HG03159 (cell line): Measurements from ENCODE around the gene SLC11A1.

Source experiments
- ATAC-seq: cut with Tn5 transposase; IDR thresholded peaks from one replicate; pipeline ENCODE4 v1.9.1; 2021; ENCODE audit warnings: mild to moderate bottlenecking, moderate library complexity; ENCODE audit not compliant: unreplicated experiment

SLC11A1 gene

DNA sequence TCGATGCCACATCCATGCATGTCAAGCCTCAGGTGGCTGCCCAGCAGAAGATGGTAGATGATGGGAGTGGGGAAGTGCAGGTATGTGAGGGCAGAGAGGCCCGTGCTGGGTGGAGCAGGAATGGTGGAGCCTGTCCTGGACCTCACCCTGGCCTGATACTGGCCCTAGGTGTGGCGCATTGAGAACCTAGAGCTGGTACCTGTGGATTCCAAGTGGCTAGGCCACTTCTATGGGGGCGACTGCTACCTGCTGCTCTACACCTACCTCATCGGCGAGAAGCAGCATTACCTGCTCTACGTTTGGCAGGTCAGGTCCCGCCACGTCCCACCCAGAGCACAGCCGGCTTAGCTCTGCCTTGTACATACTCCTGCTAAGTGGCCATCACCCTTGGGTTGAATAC is 49.8 kb downstream of the SLC11A1 start:
- ATAC-seq: no peak

DNA sequence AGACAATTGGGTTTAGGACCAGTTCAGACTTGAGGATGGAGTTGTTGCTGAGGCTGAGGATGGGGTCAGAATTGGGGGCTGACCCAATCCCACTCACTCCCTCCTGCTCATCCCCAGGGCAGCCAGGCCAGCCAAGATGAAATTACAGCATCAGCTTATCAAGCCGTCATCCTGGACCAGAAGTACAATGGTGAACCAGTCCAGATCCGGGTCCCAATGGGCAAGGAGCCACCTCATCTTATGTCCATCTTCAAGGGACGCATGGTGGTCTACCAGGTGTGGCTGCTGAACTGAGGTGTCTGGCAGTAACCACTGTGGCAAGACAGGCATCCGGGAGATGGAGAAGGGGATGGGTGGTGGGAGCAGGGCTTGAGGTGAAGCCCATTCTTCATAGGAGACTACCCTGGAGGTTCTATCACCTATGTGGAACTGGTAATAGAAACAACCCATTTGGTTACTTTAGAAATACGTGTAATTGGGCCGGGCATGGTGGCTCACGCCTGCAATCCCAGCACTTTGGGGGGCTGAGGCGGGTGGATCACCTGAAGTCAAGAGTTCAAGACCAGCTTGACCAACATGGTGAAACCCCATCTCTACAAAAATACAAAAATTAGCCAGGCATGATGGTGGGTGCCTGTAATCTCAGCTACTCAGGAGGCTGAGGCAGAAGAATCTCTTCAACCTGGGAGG is 50.7 kb downstream of the SLC11A1 start:
- ATAC-seq: no peak

DNA sequence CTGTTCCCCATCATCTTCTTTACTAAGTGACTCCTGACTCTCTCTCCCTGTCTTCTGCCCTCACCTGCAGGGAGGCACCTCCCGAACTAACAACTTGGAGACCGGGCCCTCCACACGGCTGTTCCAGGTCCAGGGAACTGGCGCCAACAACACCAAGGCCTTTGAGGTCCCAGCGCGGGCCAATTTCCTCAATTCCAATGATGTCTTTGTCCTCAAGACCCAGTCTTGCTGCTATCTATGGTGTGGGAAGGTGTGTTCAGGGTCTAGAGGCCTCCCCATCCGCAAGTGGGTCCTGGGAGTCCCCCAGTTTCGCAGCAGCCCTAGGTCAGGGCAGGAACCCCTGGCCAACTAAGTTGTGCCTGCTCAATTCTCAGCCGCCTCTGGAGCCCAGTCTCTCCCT is 52.4 kb downstream of the SLC11A1 start:
- ATAC-seq: no peak

DNA sequence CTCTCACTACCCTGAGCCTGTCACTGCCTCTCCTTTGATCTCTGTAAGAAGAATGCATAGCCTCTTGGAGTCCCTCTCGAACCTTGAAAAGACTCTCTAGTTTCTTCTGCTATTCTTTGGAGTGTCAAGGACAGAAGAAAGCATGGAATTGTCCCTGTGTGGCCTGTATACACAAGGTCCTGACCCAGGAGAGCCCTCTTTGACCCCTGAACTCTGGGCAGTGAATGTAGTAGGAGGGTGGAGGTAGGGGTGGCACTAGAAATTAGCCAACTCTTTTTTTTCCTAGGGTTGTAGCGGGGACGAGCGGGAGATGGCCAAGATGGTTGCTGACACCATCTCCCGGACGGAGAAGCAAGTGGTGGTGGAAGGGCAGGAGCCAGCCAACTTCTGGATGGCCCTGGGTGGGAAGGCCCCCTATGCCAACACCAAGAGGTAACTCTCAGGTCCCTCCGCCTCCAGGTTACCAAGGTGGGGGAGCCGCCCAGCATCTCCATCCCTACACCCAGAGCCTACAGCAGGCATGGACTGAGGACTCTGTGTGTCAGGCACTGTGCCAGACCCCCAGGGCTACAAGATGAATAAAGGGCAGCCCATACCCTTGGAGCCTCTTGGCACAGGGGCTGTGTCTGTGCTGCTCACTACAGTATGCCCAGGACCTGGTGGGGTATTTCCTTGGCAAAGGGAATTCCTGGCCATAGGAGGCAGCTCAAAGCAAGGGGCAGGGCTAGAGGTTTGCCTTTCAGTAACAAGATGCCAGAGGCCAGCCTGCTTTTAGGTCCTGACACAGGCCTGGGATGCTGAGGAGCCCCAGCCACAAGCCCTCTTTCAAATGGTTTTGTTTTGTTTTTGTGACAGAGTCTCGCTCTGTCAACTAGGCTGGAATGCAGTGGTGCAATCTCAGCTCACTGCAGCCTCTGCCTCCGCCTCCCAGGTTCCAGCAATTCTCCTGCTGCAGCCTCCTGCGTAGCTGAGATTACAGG is 53.2 kb downstream of the SLC11A1 start:
- ATAC-seq: no peak

DNA sequence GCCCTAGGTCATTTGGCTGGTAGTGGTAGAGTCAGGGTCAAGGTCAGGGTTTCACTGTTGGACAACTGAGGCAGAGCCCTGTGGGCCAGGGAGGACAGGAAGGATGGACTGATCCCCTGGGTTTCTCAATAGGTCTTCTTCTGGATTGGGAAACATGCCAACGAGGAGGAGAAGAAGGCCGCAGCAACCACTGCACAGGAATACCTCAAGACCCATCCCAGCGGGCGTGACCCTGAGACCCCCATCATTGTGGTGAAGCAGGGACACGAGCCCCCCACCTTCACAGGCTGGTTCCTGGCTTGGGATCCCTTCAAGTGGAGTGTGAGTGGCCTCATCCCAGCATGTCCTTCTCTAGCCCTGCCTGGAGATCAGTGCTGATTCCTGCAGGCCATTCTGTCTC is 54.9 kb downstream of the SLC11A1 start:
- no peak for ATAC-seq

DNA sequence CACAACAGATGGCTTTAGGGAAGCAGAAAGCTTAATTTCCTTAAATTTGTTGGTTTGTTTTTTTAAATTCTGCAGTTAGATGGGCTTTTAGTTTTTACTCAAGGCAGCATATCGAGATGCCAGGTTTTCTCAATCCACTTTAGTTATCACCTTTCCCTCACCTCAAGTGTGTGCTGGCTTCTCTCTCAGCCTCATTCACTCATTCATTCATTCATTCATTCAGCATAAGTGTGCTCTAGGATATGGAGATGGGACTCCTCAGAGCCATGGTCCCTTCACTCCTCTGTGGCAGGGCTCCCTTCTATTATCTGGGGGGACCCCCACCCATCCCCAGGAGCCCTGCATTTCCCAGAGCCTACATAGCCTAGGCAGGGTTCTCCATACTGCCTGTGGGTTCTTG is 55.9 kb downstream of the SLC11A1 start:
- ATAC-seq: no peak

DNA sequence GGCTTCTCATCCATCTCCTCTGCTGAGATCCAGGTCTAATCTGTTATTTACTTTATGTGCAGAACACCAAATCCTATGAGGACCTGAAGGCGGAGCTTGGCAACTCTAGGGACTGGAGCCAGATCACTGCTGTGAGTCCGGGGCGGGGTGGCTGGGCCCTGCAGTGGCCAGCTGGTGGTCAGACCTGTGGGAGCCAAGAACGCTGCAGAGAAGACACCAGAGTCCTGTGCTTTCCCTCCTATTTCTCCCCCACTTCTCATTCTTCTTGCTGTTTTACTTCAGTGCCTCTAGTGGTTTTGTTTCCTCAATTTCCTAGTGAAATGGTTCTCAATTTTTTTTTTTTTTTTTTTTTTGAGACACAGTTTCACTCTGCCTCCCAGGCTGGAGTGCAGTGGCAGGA is 56.5 kb downstream of the SLC11A1 start:
- ATAC-seq: no peak

DNA sequence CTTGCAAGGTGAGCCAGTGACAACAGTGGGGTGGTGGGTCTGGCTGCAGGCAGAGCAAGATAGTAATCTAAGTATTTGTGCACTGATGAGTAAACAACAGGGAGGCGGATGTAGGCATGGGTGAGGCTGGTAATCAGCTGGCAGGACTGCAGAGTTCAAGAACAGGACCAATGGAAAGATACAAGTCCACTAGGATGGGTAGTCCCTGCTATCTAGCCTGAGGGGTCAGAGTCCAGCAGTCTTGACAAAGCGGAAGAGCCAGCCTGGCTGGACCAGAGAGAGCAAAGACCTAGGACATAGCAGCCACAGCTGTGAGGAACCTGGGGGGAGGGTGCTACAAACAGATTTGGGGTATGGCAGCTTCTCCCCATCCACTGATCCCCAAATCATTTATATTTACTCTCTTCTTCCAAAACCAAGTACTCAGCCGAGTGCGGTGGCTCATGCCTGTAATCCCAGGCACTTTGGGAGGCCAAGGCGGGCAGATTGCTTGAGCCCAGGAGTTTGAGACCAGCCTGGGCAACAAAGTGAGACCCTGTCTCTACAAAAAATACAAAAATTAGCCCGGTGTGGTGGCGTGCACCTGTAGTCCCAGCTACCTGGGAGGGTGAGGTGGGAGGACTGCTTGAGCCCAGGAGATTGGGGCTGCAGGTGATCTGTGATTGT is 62.8 kb downstream of the SLC11A1 start:
- ATAC-seq: no peak

DNA sequence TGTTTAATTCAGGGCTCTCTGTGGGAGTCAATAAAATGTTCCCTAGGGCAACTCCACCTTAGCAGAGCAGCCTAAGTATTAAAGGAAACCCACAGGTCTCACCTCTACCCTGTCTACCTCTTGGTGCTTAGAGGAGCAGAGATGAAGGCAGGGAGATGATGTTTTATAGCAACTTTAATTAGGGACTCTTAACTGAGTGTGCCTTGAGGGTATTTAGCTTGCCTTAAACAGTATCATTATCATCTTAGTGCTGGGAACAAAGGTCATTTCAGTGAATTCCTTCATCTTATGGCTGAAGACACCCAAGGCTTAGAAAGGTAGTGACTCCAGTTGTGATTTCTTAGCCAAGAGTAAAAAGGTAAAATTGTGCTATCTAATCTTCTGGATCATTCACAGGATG is 63.5 kb downstream of the SLC11A1 start:
- ATAC-seq: no peak
